K562 (cell line): ENCODE data around the gene UTP25. TPM values are rescaled to one million over a fixed set of nuclear protein-coding genes. Genes with fewer than 3 reads are reported as not detected.

Source experiments
- ATAC-seq: fragments of 200-7000 bp; cut with Tn5 transposase; 3 replicates; pipeline ENCODE4 v1.9.1; 2020; ENCODE audit warnings: moderate library complexity
- BruUV-seq: library from RNA; stranded (reverse); fragments of 400-500 nt; replicated peaks from 2 replicates; lab custom pipeline; 2021; lab: Mats Ljungman, UMichigan
- CTCF ChIA-PET: fragments of 300-600 bp; formaldehyde crosslinking; extraction: SDS; loops from one replicate; lab custom pipeline; 2021; ENCODE audit warnings: low intra/inter-chr PET ratio; lab: Yijun Ruan, JAX
- POLR2A ChIA-PET: fragments of 300-600, 350-650 bp; sonication (Branson Sonifier 250); formaldehyde crosslinking; extraction: SDS; loops from one replicate; lab custom pipeline; 2021; ENCODE audit warnings: antibody characterized with exemption, inconsistent platforms; lab: Yijun Ruan, JAX
- DNase-seq, 4 experiments: peaks; one replicate each; pipeline versions ENCODE4 v3.0.0 to v3.0.0-alpha.2; 2011 to 2018; ENCODE audit warnings: low spot score in 3 of 4, mixed read lengths in 3 of 4; ENCODE audit errors: extremely low read depth in 1 of 4
- FAIRE-seq: peaks from 2 replicates; lab custom pipeline; 2011; peaks lifted over from hg19 to GRCh38; lab: Jason Lieb, UNC
- H2AFZ ChIP-seq: 2 replicates; pipeline ENCODE4 v1.6.0; 2011; ENCODE audit warnings: low read depth, low read length, control low read depth, inconsistent platforms
- H3K27ac ChIP-seq: fragments of 200-600 bp; 3 replicates; pipeline ENCODE4 v1.8.0; 2011; ENCODE audit warnings: low read depth, mild to moderate bottlenecking, control low read depth, inconsistent platforms, low read length, moderate library complexity, mixed read lengths; ENCODE audit errors: extremely low read depth
- H3K27me3 ChIP-seq, 2 experiments: fragments of 300-600 bp in 1 of 2; 2 replicates in 1 of 2; 3 replicates in 1 of 2; pipeline versions ENCODE4 v1.6.0 to v1.8.0; 2011; ENCODE audit warnings: inconsistent platforms in 2 of 2, low read length in 2 of 2, mild to moderate bottlenecking in 1 of 2, mixed read lengths in 1 of 2, moderate library complexity in 1 of 2; ENCODE audit not compliant: control insufficient read depth in 2 of 2, insufficient read depth in 2 of 2
- H3K36me3 ChIP-seq: fragments of 300-600 bp; 3 replicates; pipeline ENCODE4 v1.8.0; 2011; ENCODE audit warnings: mild to moderate bottlenecking, low read length, inconsistent platforms; ENCODE audit not compliant: control insufficient read depth, insufficient read depth
- H3K4me1 ChIP-seq, 2 experiments: fragments of 200-600 bp in 1 of 2; replicated peaks in 1 of 2; 2 replicates in 1 of 2; 3 replicates in 1 of 2; pipeline versions ENCODE4 v1.5.1 to v1.8.0; 2011; ENCODE audit warnings: inconsistent platforms in 2 of 2, low read length in 2 of 2, mild to moderate bottlenecking in 1 of 2, mixed read lengths in 1 of 2, moderate library complexity in 1 of 2; ENCODE audit not compliant: control insufficient read depth in 2 of 2, insufficient read depth in 2 of 2
- H3K4me2 ChIP-seq: 2 replicates; pipeline ENCODE4 v1.6.1; 2011; ENCODE audit warnings: low read length, control low read depth, inconsistent platforms, mixed read lengths; ENCODE audit not compliant: insufficient read depth
- H3K4me3 ChIP-seq: fragments of 200-600 bp; sonication (generic), shearing (Covaris generic); 2 replicates; pipeline ENCODE4 v1.5.1; 2016; ENCODE audit warnings: control low read depth, inconsistent platforms
- H3K79me2 ChIP-seq: fragments of 200-600 bp; 3 replicates; pipeline ENCODE4 v1.8.0; 2011; ENCODE audit warnings: low read length, inconsistent platforms; ENCODE audit not compliant: control insufficient read depth, insufficient read depth
- H3K9ac ChIP-seq, 2 experiments: 2 replicates each; pipeline versions ENCODE4 v1.6.0 to v1.6.1; 2011; ENCODE audit warnings: low read depth in 2 of 2, low read length in 2 of 2, control low read depth in 1 of 2, inconsistent platforms in 1 of 2, mild to moderate bottlenecking in 1 of 2, mixed read lengths in 1 of 2; ENCODE audit not compliant: insufficient read depth in 1 of 2
- H3K9me1 ChIP-seq: one replicate; pipeline ENCODE4 v1.6.0; 2011; ENCODE audit warnings: inconsistent platforms, mild to moderate bottlenecking, low read length, moderate library complexity; ENCODE audit not compliant: control insufficient read depth, insufficient read depth
- H3K9me3 ChIP-seq: replicated peaks from 2 replicates; pipeline ENCODE4 v1.5.1; 2011; ENCODE audit warnings: low read depth, low read length, inconsistent platforms; ENCODE audit not compliant: control insufficient read depth, insufficient read depth
- H4K20me1 ChIP-seq: replicated peaks from 2 replicates; pipeline ENCODE4 v1.6.1; 2011; ENCODE audit warnings: low read length, inconsistent platforms, mixed read lengths; ENCODE audit not compliant: control insufficient read depth, insufficient read depth
- EP400 ChIP-seq: fragments of 450-650 bp; IDR thresholded peaks from 2 replicates; pipeline ENCODE4 v1.6.1; 2017; ENCODE audit warnings: antibody characterized with exemption, mild to moderate bottlenecking, moderate library complexity
- GTF2E2 ChIP-seq: fragments of 200-800 bp; sonication (Bioruptor generic); IDR thresholded peaks from 2 replicates; pipeline ENCODE4 v1.6.1; 2016; ENCODE audit warnings: missing genetic modification characterization, missing compliant biosample characterization
- NFXL1 ChIP-seq: fragments of 450-650 bp; formaldehyde crosslinking; IDR thresholded peaks from 2 replicates; pipeline ENCODE4 v1.4.0; 2021; ENCODE audit warnings: mild to moderate bottlenecking
- PCBP1 ChIP-seq: fragments of 200-400 bp; formaldehyde crosslinking; IDR thresholded peaks from 2 replicates; pipeline ENCODE4 v1.6.1; 2018; ENCODE audit warnings: mild to moderate bottlenecking, low read depth, low read length; ENCODE audit not compliant: poor library complexity, severe bottlenecking
- SIRT6 ChIP-seq: IDR thresholded peaks from one replicate; pipeline ENCODE4 v1.6.1; 2012; ENCODE audit warnings: low read depth, mild to moderate bottlenecking, control low read depth, inconsistent platforms, low read length, moderate library complexity
- SMAD1 ChIP-seq: fragments of 150-350 bp; IDR thresholded peaks from 2 replicates; pipeline ENCODE4 v1.6.1; 2014; ENCODE audit warnings: low read length, low read depth; ENCODE audit not compliant: partially characterized antibody
- ZBTB7A ChIP-seq: IDR thresholded peaks from 2 replicates; pipeline ENCODE4 v1.6.1; 2011; ENCODE audit warnings: low read depth, mild to moderate bottlenecking, low read length, moderate library complexity, borderline replicate concordance; ENCODE audit not compliant: control insufficient read depth
- ZFP30 ChIP-seq: fragments of 250-450 bp; sonication (Bioruptor Pico); IDR thresholded peaks from 2 replicates; pipeline ENCODE4 v1.8.0; 2022; ENCODE audit warnings: moderate library complexity, mild to moderate bottlenecking, inconsistent platforms, borderline replicate concordance
- ZNF133 ChIP-seq: fragments of 250-450 bp; sonication (Bioruptor Pico); IDR thresholded peaks from 2 replicates; pipeline ENCODE4 v1.4.0; 2020; ENCODE audit warnings: mild to moderate bottlenecking
- ZNF507 ChIP-seq: conservative IDR thresholded peaks from 2 replicates; pipeline ENCODE4 v1.6.1; 2017; ENCODE audit warnings: missing genetic modification characterization, missing compliant biosample characterization
- WGBS: fragments of 100-300 bp; shearing (Covaris generic); methylation state at CpG from one replicate; pipeline ENCODE4 v1.1.6; 2016; ENCODE audit warnings: low coverage, mixed read lengths; ENCODE audit not compliant: insufficient coverage; ENCODE audit errors: missing lambda C conversion rate; 5-methylcytosine and 5-hydroxymethylcytosine counted together
- in situ Hi-C: fragments of 300-500 bp; cut with MboI; formaldehyde crosslinking; loops from 4 replicates; pipeline ENCODE4 v1.15.0; 2018; ENCODE audit warnings: inconsistent platforms, mixed read lengths
- intact Hi-C: fragments of 100-400 bp; cut with micrococcal nuclease; formaldehyde crosslinking; loops from 2 replicates; pipeline ENCODE4 v1.14.2; 2022
- polyA plus RNA-seq, 8 experiments: library from polyadenylated mRNA; depleted of rRNA in 4 of 8; stranded (reverse) in 5 of 8; unstranded in 3 of 8; fragments of >200 nt; fragmentation: Nextera tagmentation in 2 of 8; fragmentation: Illumina TruSeq in 1 of 8; extraction: Ambion mirVana in 2 of 8; extraction: Trizol in 1 of 8; gene quantifications; 2 replicates each; pipeline versions ENCODE4 v1.2.1 to v1.2.3, GENCODE V29; 2011 to 2014; ENCODE audit warnings: inconsistent platforms in 1 of 8, missing spikeins in 1 of 8
- total RNA-seq, 7 experiments: library from RNA; depleted of rRNA in 6 of 7; stranded (reverse); fragments of >200 nt in 6 of 7; fragmentation: Illumina TruSeq in 2 of 7; extraction: Trizol in 2 of 7; gene quantifications; 2 replicates each; pipeline versions ENCODE4 v1.2.1 to v1.2.3, GENCODE V29; 2011 to 2021; ENCODE audit warnings: low replicate concordance in 1 of 7
- TF ChIP-seq, protein P1 (sequence below): fragments of 200-400 bp; formaldehyde crosslinking; IDR thresholded peaks from 2 replicates; pipeline ENCODE4 v1.6.1; 2017; ENCODE audit warnings: mild to moderate bottlenecking, low read depth, low read length, moderate library complexity
- TF ChIP-seq, protein P2 (sequence below), 3 experiments: fragments of 200-800 bp in 1 of 3; sonication (Bioruptor generic) in 1 of 3; sonication (generic) in 1 of 3; formaldehyde crosslinking in 1 of 3; IDR thresholded peaks; 2 replicates each; pipeline versions ENCODE4 v1.6.1 to v1.8.0; 2016 to 2022; ENCODE audit warnings: mild to moderate bottlenecking in 2 of 3, missing compliant biosample characterization in 2 of 3, missing genetic modification characterization in 2 of 3, missing genetic modification reagents in 1 of 3
- TF ChIP-seq, protein P3 (sequence below), 2 experiments: fragments of 450-650 bp; conservative IDR thresholded peaks; 2 replicates each; pipeline ENCODE4 v1.6.1; 2017; ENCODE audit warnings: mild to moderate bottlenecking in 2 of 2, moderate library complexity in 2 of 2
- TF ChIP-seq, protein P4 (sequence below): fragments of 450-650 bp; IDR thresholded peaks from 2 replicates; pipeline ENCODE4 v1.6.1; 2017; ENCODE audit warnings: antibody characterized with exemption

UTP25 gene
- total and polyA plus RNA-seq, 9 of the 15 experiments (the other 6 are each of a cell fraction or from before 2014, with no cell fraction given): 5.7 to 17.6 (median 12.0) TPM

DNA sequence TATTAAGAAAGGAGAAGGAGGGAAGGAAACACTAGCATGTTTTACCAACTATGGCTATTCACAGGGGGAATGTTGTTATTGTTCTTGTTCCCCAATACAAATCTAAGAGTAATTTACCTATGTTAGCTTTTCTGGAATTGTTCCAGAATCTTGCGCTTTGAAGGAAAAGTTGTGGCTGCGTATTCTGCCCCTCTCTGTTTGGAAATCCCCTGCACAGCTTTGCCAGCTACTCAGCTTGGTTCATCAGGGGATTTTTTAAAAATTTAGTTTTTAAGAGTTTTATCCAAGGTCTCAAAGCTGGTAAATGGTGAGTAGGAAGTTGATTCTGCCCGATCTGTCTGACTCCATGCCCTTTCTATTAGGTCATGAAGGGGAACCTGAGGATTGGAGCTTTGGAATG lies 12.3 kb upstream of the UTP25 start (continued):
- TF ChIP-seq, protein P1, sequence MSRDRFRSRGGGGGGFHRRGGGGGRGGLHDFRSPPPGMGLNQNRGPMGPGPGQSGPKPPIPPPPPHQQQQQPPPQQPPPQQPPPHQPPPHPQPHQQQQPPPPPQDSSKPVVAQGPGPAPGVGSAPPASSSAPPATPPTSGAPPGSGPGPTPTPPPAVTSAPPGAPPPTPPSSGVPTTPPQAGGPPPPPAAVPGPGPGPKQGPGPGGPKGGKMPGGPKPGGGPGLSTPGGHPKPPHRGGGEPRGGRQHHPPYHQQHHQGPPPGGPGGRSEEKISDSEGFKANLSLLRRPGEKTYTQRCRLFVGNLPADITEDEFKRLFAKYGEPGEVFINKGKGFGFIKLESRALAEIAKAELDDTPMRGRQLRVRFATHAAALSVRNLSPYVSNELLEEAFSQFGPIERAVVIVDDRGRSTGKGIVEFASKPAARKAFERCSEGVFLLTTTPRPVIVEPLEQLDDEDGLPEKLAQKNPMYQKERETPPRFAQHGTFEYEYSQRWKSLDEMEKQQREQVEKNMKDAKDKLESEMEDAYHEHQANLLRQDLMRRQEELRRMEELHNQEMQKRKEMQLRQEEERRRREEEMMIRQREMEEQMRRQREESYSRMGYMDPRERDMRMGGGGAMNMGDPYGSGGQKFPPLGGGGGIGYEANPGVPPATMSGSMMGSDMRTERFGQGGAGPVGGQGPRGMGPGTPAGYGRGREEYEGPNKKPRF: no peak
- TF ChIP-seq SIRT6 (no peak), EP400 (no peak), ZBTB7A (no peak), ZFP30 (CRISPR knock-in tag) (no peak)

DNA sequence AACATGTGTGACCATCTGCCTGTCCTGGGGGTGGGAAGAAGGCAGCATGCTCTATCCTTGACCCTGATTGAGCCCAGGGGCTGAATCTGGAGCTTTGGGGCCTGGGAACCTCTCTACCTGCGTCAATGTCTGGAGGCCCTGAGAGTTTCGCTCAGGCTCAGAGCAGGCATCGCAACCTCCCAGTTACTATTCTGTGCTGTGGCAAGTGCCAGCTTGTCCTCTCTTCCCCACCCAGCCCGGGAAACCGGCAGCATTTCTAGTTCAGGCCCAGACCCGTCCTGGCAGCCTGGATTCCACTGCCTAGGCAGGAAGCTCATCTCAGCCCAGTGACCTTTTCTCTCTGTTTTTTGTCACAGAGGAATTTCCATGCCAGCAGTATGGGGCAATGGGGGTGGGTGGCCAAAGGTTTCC lies 11.8 kb upstream of the UTP25 start:
- 15% methylated on average over 6 of the region's 6 CpGs for WGBS
- ChIA-PET POLR2A (interaction anchor here (1.0 to 1.3 kb wide), 2 partner anchors 8 to 10 kb away, joined by 5 to 6 read pairs; partner anchors contain the start of gene IRF6), CTCF (no interaction called here)
- no TSS peak for BruUV-seq
- intact Hi-C loops: no loop called here
- no peaks in the 10 kb centered on the region for H3K9me1 ChIP-seq
- no peak overlapping the region for H3K9ac ChIP-seq
- DNase-seq: no peak
- H3K36me3 ChIP-seq: no peaks in the 10 kb centered on the region
- no peak overlapping the region for H2AFZ ChIP-seq
- H4K20me1 ChIP-seq: no peaks in the 10 kb centered on the region
- in situ Hi-C loops: no loop called here
- H3K4me2 ChIP-seq: no peak overlapping the region
- ATAC-seq: no peak
- peaks cover 0 to 8% of the 10 kb centered on the region in 2 experiments; a peak in 2 of 5 replicates for H3K27me3 ChIP-seq
- no peaks in the 10 kb centered on the region for H3K9me3 ChIP-seq
- H3K4me1 ChIP-seq: no peaks in the 10 kb centered on the region; a peak in 1 of 5 replicates
- H3K27ac ChIP-seq: no peak overlapping the region
- FAIRE-seq: no peak
- no peak overlapping the region for H3K4me3 ChIP-seq
- no peaks in the 10 kb centered on the region for H3K79me2 ChIP-seq
- TF ChIP-seq SMAD1 (no peak), GTF2E2 (tag) (no peak), NFXL1 (CRISPR knock-in tag) (no peak), PCBP1 (no peak), ZNF507 (tag) (no peak), ZNF133 (CRISPR knock-in tag) (no peak)
- TF ChIP-seq, protein P2, sequence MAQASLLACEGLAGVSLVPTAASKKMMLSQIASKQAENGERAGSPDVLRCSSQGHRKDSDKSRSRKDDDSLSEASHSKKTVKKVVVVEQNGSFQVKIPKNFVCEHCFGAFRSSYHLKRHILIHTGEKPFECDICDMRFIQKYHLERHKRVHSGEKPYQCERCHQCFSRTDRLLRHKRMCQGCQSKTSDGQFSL (CRISPR knock-in tag; IDR thresholded peaks at IDR 0.05): no peak
- TF ChIP-seq, protein P2 (tag; IDR thresholded peaks at IDR 0.05): no peak
- TF ChIP-seq, protein P3, sequence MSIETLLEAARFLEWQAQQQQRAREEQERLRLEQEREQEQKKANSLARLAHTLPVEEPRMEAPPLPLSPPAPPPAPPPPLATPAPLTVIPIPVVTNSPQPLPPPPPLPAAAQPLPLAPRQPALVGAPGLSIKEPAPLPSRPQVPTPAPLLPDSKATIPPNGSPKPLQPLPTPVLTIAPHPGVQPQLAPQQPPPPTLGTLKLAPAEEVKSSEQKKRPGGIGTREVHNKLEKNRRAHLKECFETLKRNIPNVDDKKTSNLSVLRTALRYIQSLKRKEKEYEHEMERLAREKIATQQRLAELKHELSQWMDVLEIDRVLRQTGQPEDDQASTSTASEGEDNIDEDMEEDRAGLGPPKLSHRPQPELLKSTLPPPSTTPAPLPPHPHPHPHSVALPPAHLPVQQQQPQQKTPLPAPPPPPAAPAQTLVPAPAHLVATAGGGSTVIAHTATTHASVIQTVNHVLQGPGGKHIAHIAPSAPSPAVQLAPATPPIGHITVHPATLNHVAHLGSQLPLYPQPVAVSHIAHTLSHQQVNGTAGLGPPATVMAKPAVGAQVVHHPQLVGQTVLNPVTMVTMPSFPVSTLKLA (conservative IDR thresholded peaks at IDR 0.05): no peak
- TF ChIP-seq, protein P4, sequence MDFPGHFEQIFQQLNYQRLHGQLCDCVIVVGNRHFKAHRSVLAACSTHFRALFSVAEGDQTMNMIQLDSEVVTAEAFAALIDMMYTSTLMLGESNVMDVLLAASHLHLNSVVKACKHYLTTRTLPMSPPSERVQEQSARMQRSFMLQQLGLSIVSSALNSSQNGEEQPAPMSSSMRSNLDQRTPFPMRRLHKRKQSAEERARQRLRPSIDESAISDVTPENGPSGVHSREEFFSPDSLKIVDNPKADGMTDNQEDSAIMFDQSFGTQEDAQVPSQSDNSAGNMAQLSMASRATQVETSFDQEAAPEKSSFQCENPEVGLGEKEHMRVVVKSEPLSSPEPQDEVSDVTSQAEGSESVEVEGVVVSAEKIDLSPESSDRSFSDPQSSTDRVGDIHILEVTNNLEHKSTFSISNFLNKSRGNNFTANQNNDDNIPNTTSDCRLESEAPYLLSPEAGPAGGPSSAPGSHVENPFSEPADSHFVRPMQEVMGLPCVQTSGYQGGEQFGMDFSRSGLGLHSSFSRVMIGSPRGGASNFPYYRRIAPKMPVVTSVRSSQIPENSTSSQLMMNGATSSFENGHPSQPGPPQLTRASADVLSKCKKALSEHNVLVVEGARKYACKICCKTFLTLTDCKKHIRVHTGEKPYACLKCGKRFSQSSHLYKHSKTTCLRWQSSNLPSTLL: no peak
